GM12878 (cell line): ENCODE measurements around the gene RGS1. TPM values are rescaled to one million over a fixed set of nuclear protein-coding genes. Genes with fewer than 3 reads are reported as not detected.
A peak's percentile ranks its signal among the peaks of the same experiment; 100 is the strongest.

Experiments used
- ATAC-seq: fragments of 200-7000 bp; cut with Tn5 transposase; 3 replicates; pipeline ENCODE4 v1.9.1; 2020; ENCODE audit warnings: mild to moderate bottlenecking, moderate library complexity
- BruUV-seq: library from RNA; stranded (reverse); fragments of 400-500 nt; replicated peaks from 2 replicates; lab custom pipeline; 2021; lab: Mats Ljungman, UMichigan
- CTCF ChIA-PET: fragments of 300-600 bp; sonication (Branson Sonifier 250); formaldehyde crosslinking; extraction: SDS; loops from one replicate; lab custom pipeline; 2021; ENCODE audit warnings: inconsistent platforms; lab: Yijun Ruan, JAX
- POLR2A ChIA-PET: fragments of 350-600 bp; formaldehyde crosslinking; extraction: SDS; loops from one replicate; lab custom pipeline; 2021; ENCODE audit warnings: inconsistent platforms; lab: Charles Lee
- RAD21 ChIA-PET: fragments of 300-600 bp; sonication (Branson Sonifier 250); formaldehyde crosslinking; loops from one replicate; lab custom pipeline; 2023; ENCODE audit warnings: antibody characterized with exemption; ENCODE audit not compliant: unreplicated experiment; lab: Charles Lee
- SMC1A ChIA-PET: fragments of 300-600 bp; sonication (Branson Sonifier 250); formaldehyde crosslinking; loops from one replicate; lab custom pipeline; 2023; ENCODE audit not compliant: unreplicated experiment, uncharacterized antibody; lab: Charles Lee
- DNase-seq: peaks from one replicate; pipeline ENCODE4 v3.0.0-alpha.2; 2011; ENCODE audit warnings: low read depth, low spot score
- FAIRE-seq: peaks from 3 replicates; lab custom pipeline; 2011; peaks lifted over from hg19 to GRCh38; lab: Jason Lieb, UNC
- H2AFZ ChIP-seq: 2 replicates; pipeline ENCODE4 v1.6.0; 2011; ENCODE audit warnings: low read depth, low read length, control low read depth; ENCODE audit not compliant: control insufficient read depth
- H3K27ac ChIP-seq: 2 replicates; pipeline ENCODE4 v1.5.1; 2011; ENCODE audit warnings: control low read depth; ENCODE audit not compliant: control insufficient read depth, insufficient read depth
- H3K27me3 ChIP-seq, 2 experiments: replicated peaks in 1 of 2; 2 replicates each; pipeline versions ENCODE4 v1.6.0 to v1.6.1; 2011; ENCODE audit warnings: low read length in 1 of 2; ENCODE audit not compliant: control insufficient read depth in 2 of 2, insufficient read depth in 2 of 2
- H3K36me3 ChIP-seq, 2 experiments: 2 replicates each; pipeline ENCODE4 v1.5.1; 2011; ENCODE audit warnings: low read length in 1 of 2; ENCODE audit not compliant: control insufficient read depth in 2 of 2, insufficient read depth in 2 of 2
- H3K4me1 ChIP-seq: 2 replicates; pipeline ENCODE4 v1.6.1; 2011; ENCODE audit warnings: mild to moderate bottlenecking, low read length, moderate library complexity, mixed read lengths; ENCODE audit not compliant: control insufficient read depth, insufficient read depth
- H3K4me2 ChIP-seq: 2 replicates; pipeline ENCODE4 v1.6.0; 2011; ENCODE audit warnings: control low read depth; ENCODE audit not compliant: control insufficient read depth, insufficient read depth
- H3K4me3 ChIP-seq: fragments of 200-600 bp; sonication (generic); 2 replicates; pipeline ENCODE4 v1.5.1; 2016
- H3K79me2 ChIP-seq: 2 replicates; pipeline ENCODE4 v1.6.0; 2011; ENCODE audit warnings: low read length; ENCODE audit not compliant: control insufficient read depth, insufficient read depth
- H3K9ac ChIP-seq: 2 replicates; pipeline ENCODE4 v1.8.0; 2011; ENCODE audit warnings: low read length, control low read depth, mixed read lengths; ENCODE audit not compliant: control insufficient read depth, insufficient read depth
- H3K9me3 ChIP-seq: replicated peaks from 3 replicates; pipeline ENCODE4 v1.5.1; 2011; ENCODE audit warnings: mild to moderate bottlenecking, low read length; ENCODE audit not compliant: control insufficient read depth, insufficient read depth
- H4K20me1 ChIP-seq: 2 replicates; pipeline ENCODE4 v1.6.0; 2011; ENCODE audit not compliant: control insufficient read depth, insufficient read depth
- CHD2 ChIP-seq: IDR thresholded peaks from 2 replicates; pipeline ENCODE4 v1.6.1; 2011; ENCODE audit warnings: low read depth, low read length, improper control_type of control experiment, borderline replicate concordance
- SIX5 ChIP-seq: IDR thresholded peaks from 2 replicates; pipeline ENCODE4 v1.6.1; 2011; ENCODE audit warnings: mild to moderate bottlenecking, low read depth, low read length, moderate library complexity; ENCODE audit not compliant: severe bottlenecking
- SRF ChIP-seq, 2 experiments: IDR thresholded peaks; 2 replicates each; pipeline ENCODE4 v1.6.1; 2011; ENCODE audit warnings: low read depth in 2 of 2, low read length in 2 of 2, mild to moderate bottlenecking in 1 of 2, moderate library complexity in 1 of 2
- SUZ12 ChIP-seq: fragments of 200-600 bp; sonication (generic); IDR thresholded peaks from one replicate; pipeline ENCODE4 v1.6.1; 2018; ENCODE audit warnings: antibody characterized with exemption, mild to moderate bottlenecking; ENCODE audit not compliant: unreplicated experiment
- TCF3 ChIP-seq: IDR thresholded peaks from 2 replicates; pipeline ENCODE4 v1.6.1; 2012; ENCODE audit warnings: low read depth, mild to moderate bottlenecking, low read length, borderline replicate concordance; ENCODE audit not compliant: insufficient read depth
- YBX1 ChIP-seq: fragments of 450-650 bp; IDR thresholded peaks from 2 replicates; pipeline ENCODE4 v1.6.1; 2016; ENCODE audit warnings: antibody characterized with exemption
- WGBS: methylation state at CpG from one replicate; pipeline ENCODE4 v1.1.6; 2016; ENCODE audit warnings: low lambda C conversion rate; ENCODE audit not compliant: insufficient replicate concordance, insufficient coverage; ENCODE audit errors: missing lambda C conversion rate; 5-methylcytosine and 5-hydroxymethylcytosine counted together
- in situ Hi-C: fragments of 300-500 bp; cut with MboI; formaldehyde crosslinking; loops from 9 replicates; pipeline ENCODE4 v1.14.3; 2018; ENCODE audit warnings: mixed read lengths
- intact Hi-C: fragments of 100-400 bp; cut with micrococcal nuclease; formaldehyde crosslinking; loops from one replicate; pipeline ENCODE4 v1.14.2; 2022; ENCODE audit not compliant: unreplicated experiment
- polyA plus RNA-seq, 11 experiments: library from polyadenylated mRNA; depleted of rRNA in 4 of 11; unstranded in 6 of 11; stranded (reverse) in 5 of 11; fragments of >200 nt; fragmentation: Nextera tagmentation in 4 of 11; fragmentation: Illumina TruSeq in 1 of 11; extraction: Ambion mirVana in 4 of 11; extraction: Trizol in 1 of 11; gene quantifications; 1 replicate in 1 of 11; 2 replicates in 10 of 11; pipeline versions ENCODE4 v1.2.1 to v1.2.3, GENCODE V29; 2011 to 2016; ENCODE audit warnings: inconsistent platforms in 2 of 11, missing spikeins in 2 of 11, low read depth in 1 of 11
- total RNA-seq, 4 experiments: library from RNA; depleted of rRNA in 3 of 4; stranded (reverse); fragments of >200 nt in 3 of 4; fragmentation: Illumina TruSeq in 1 of 4; extraction: Trizol in 1 of 4; gene quantifications; 2 replicates each; pipeline versions ENCODE4 v1.2.1 to v1.2.3, GENCODE V29; 2013 to 2021
- TF ChIP-seq, protein P1 (sequence below): IDR thresholded peaks from 2 replicates; pipeline ENCODE4 v1.6.1; 2012; ENCODE audit warnings: low read depth, low read length, improper control_type of control experiment
- TF ChIP-seq, protein P2 (sequence below): fragments of 450-650 bp; IDR thresholded peaks from 2 replicates; pipeline ENCODE4 v1.6.1; 2016; ENCODE audit warnings: mild to moderate bottlenecking, moderate library complexity, borderline replicate concordance

RGS1 gene
- total and polyA plus RNA-seq, 10 of the 15 experiments (the other 5 are each of a cell fraction or from before 2014, with no cell fraction given): 20.7 to 882 (median 45.9) TPM

DNA sequence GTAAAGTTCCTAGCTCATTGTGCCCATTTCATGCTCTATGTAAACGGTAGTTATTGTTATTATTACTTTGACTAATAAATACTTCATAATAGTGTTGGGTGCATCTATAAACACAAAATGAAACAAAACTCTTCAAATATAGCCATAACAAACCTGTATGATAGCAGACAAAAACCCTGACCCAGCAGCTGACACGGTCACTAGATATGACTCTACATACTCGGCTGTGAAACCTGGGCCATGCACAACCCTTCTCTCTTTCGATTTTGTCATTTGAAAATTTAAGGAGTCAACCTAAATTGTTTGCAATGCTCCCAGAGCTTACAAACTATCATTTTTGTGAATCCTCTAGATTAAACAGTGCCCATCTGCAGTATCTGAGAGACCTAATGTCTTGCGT lies 52.3 kb downstream of the RGS1 start:
- Histone ChIP-seq H3K9ac (no peak overlapping the region), H3K27ac (no peak overlapping the region), H3K79me2 (no peaks in the 10 kb centered on the region), H2AFZ (no peak overlapping the region), H3K9me3 (no peaks in the 10 kb centered on the region), H4K20me1 (no peaks in the 10 kb centered on the region), H3K4me1 (no peaks in the 10 kb centered on the region), H3K36me3 (no peaks in the 10 kb centered on the region), H3K27me3 (no peaks in the 10 kb centered on the region), H3K4me3 (no peak overlapping the region), H3K4me2 (no peak overlapping the region)
- POLR2A ChIA-PET: interaction anchor here (0.6 to 0.7 kb wide), 2 partner anchors 11 to 134 kb away, joined by 3 to 5 read pairs; no protein-coding TSS in a partner anchor
- RAD21 ChIA-PET: interaction anchor here (1.0 to 2.4 kb wide), 7 partner anchors 8 to 431 kb away, joined by 3 to 9 read pairs (median 6); partner anchors contain the start of genes RGS13, RO60 and UCHL5
- intact Hi-C loops: loop anchor here (2.0 kb wide), 1 partner anchor 15 kb away; no protein-coding TSS in a partner anchor
- WGBS: 46% methylated on average over 5 of the region's 5 CpGs
- DNase-seq (no peak), FAIRE-seq (peak; percentile 35), ATAC-seq (peak; percentile 42)
- CTCF ChIA-PET: interaction anchor here (0.6 to 3.8 kb wide), 9 partner anchors 11 to 391 kb away, joined by 3 to 28 read pairs (median 3); no protein-coding TSS in a partner anchor
- SMC1A ChIA-PET: interaction anchor here (1.2 to 3.6 kb wide), 8 partner anchors 8 to 179 kb away, joined by 3 to 18 read pairs (median 6); partner anchors contain the start of gene RGS13
- no peak for TF ChIP-seq SIX5
- no peak for TF ChIP-seq SRF (IDR thresholded peaks at IDR 0.05; ENCODE audit: low read depth in 2 of 2, low read length in 2 of 2)
- TF ChIP-seq SUZ12: no peak
- TF ChIP-seq, protein P1, sequence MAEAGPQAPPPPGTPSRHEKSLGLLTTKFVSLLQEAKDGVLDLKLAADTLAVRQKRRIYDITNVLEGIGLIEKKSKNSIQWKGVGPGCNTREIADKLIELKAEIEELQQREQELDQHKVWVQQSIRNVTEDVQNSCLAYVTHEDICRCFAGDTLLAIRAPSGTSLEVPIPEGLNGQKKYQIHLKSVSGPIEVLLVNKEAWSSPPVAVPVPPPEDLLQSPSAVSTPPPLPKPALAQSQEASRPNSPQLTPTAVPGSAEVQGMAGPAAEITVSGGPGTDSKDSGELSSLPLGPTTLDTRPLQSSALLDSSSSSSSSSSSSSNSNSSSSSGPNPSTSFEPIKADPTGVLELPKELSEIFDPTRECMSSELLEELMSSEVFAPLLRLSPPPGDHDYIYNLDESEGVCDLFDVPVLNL: no peak
- TF ChIP-seq CHD2: no peak
- no peak for TF ChIP-seq YBX1
- TF ChIP-seq, protein P2, sequence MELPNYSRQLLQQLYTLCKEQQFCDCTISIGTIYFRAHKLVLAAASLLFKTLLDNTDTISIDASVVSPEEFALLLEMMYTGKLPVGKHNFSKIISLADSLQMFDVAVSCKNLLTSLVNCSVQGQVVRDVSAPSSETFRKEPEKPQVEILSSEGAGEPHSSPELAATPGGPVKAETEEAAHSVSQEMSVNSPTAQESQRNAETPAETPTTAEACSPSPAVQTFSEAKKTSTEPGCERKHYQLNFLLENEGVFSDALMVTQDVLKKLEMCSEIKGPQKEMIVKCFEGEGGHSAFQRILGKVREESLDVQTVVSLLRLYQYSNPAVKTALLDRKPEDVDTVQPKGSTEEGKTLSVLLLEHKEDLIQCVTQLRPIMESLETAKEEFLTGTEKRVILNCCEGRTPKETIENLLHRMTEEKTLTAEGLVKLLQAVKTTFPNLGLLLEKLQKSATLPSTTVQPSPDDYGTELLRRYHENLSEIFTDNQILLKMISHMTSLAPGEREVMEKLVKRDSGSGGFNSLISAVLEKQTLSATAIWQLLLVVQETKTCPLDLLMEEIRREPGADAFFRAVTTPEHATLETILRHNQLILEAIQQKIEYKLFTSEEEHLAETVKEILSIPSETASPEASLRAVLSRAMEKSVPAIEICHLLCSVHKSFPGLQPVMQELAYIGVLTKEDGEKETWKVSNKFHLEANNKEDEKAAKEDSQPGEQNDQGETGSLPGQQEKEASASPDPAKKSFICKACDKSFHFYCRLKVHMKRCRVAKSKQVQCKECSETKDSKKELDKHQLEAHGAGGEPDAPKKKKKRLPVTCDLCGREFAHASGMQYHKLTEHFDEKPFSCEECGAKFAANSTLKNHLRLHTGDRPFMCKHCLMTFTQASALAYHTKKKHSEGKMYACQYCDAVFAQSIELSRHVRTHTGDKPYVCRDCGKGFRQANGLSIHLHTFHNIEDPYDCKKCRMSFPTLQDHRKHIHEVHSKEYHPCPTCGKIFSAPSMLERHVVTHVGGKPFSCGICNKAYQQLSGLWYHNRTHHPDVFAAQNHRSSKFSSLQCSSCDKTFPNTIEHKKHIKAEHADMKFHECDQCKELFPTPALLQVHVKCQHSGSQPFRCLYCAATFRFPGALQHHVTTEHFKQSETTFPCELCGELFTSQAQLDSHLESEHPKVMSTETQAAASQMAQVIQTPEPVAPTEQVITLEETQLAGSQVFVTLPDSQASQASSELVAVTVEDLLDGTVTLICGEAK: no peak
- TF ChIP-seq TCF3: no peak
- BruUV-seq: no TSS peak
- in situ Hi-C loops: no loop called here
